Raji (cell line): ENCODE measurements around the gene ALG12.
A peak's percentile ranks its signal among the peaks of the same experiment; 100 is the strongest.

Experiments used
- POLR2A ChIP-seq: IDR thresholded peaks from 2 replicates; pipeline ENCODE4 v1.6.1; 2011; ENCODE audit warnings: low read depth, low read length, control low read depth; ENCODE audit not compliant: insufficient read depth

The ALG12 gene

GRCh38 chr22:49867303-49868265, 50.7 kb downstream of the ALG12 start:
- no peak for TF ChIP-seq POLR2A

GRCh38 chr22:49866646-49867045, 51.6 kb downstream of the ALG12 start:
- no peak for TF ChIP-seq POLR2A

DNA sequence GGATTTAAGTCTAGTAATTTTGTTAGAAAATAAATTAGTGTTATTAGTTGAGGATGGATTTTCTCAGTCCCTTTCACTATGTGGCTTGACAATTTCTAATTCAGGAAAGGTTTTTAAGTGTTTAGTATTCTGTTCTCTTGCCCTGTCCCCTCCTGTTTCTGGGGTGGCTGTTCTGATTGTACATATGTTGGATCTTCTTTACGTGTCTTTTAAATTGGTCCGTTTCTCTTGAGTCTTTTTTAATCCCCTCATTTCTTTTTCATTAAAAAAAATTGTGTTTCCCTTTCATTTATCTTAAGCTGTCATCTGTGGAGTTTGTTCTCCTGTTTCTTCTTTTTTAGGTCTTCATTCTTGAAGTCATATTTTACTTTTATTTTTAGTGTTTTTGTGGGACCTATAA, 52.1 kb downstream of the ALG12 start:
- no peak for TF ChIP-seq POLR2A

DNA sequence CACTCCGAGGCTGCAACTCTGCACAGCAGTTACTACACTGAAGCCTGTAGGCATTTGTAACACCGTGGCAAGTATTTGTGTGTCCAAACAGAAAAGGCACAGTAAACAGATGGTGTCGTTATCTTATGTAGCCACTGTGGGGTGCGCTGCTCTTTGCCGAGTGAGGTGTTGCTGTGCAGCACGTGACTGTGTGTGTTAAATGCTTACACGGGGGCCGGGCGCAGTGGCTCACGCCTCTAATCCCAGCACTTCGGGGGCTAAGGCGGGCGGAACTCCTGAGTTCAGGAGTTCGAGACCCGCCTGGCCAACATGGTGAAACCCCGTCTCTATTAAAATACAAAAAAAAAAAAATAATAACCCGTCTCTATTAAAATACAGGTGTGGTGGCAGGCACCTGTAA, 53.1 kb downstream of the ALG12 start:
- no peak for TF ChIP-seq POLR2A

DNA sequence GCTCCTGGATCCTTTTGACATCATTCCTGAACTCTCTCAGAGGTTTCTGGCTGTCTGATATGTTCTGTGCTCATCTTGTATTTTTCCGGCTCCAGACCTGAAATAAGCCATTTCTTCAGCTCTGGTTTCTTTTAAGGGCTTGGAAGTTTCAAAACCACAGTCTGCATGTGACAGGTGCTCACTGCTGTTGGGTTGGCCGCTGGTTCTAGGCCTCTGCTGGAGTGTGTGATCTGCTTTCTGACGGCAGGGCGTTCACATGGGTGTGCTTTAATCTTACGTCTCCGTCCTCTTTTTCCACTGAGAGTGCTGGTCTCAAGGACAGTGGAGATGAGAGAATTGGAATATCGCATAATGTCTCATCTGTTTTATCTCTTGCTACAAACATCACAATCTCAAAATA, 54.3 kb downstream of the ALG12 start:
- no peak for TF ChIP-seq POLR2A

DNA sequence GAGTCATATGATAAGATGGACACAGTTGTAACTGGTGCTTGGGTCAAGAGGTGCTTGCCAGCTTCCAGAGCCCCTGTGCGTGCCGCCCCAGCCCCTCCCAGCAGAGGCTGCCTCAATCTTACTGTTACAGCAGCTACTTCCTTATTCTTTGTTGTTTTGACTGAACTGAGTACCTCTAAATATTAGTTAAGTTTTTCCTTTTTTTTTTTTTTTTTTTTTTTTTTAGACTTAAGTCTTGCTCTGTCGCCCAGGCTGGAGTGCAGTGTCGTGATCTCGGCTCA, 55.8 kb downstream of the ALG12 start:
- TF ChIP-seq POLR2A = no peak

GRCh38 chr22:49861642-49862495, 56.4 kb downstream of the ALG12 start:
- TF ChIP-seq POLR2A = no peak

DNA sequence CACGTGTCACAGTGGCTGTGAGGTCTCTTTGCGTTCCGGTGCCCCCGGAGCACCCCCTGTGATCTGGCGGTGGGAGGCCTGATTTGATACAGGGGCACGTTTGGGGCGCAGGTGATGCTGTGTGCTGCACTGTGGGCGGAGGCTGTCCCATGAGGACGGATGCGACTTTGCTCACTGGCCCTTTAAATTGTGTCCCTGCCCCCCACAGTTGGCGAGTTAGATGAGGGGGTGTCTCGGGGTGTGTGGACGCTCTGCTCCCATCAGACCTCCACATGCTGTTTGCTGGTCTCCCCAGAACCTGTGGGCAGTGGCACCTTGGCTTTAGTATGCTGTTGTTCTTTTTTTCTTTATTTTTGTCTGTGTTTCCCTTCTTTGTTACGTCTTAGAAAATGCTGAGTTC, 59.4 kb downstream of the ALG12 start:
- no peak for TF ChIP-seq POLR2A

DNA sequence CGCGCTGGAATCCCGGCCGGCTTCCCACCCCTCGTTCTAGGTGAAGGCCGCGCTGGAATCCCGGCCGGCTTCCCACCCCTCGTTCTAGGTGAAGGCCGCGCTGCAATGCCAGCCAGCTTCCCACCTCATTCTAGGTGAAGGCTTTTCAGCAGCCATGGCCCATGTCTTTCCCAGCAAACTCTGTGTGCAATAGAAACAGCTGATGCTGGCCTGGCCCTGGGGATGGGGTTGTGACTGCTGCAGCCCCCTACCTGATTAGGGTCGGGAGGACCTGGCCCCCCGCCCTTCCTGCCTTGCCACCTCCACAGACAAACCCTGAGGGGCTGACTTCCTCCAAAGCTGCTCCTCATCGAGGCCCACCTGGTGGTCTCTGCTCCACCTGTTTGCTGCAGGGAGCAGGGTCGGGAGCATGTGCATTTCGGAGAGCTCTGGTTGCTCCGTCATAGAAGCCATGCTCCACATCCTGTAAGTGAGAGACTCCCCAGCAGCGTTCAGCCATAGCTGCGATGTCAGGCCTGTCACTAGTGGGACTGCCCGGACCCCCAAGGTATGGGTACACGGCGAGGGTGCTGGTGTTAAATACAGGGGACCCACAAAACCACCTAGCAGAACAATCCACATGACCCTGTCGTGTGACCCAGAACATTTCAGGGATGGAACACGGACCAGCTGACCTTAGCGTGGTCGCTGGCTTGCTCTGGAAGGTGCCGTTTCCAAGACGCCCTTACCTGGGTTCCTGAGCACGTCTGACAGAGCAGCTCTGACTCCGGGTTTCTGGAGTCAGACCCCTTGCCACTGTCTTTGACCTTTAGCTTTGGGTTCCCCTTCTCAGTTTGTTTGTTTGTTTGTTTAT, 61.2 kb downstream of the ALG12 start:
- TF ChIP-seq POLR2A = no peak

DNA sequence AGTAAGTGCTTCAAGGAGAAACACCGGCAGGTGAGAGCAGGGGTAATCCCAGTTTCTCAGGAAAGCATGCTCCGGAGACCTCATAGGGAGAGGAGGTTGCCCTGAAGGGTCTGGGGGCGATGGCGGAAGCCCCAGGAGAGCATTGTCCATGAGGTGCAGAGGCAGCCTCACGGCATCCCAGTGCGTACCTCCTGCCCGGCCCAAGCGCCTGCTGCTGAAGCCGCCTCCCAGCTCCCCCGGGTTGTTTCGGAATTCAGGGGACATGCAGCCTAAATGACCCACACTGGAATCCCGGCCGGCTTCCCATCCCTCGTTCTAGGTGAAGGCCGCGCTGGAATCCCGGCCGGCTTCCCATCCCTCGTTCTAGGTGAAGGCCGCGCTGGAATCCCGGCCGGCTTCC, 61.9 kb downstream of the ALG12 start:
- TF ChIP-seq POLR2A = no peak

GRCh38 chr22:49855251-49855911, 62.9 kb downstream of the ALG12 start:
- no peak for TF ChIP-seq POLR2A

GRCh38 chr22:49853981-49854831, 64.0 kb downstream of the ALG12 start:
- no peak for TF ChIP-seq POLR2A

GRCh38 chr22:49852898-49853894, 65.0 kb downstream of the ALG12 start, which contains the start of gene ZBED4:
TSS of gene ZBED4 (plus strand) at chr22:49853844. CDS start at chr22:49883663, 29,819 bp downstream.
- TF ChIP-seq POLR2A = peak; percentile 84
